Measurements from ENCODE around the gene VMO1. TPM values are rescaled to one million over a fixed set of nuclear protein-coding genes. Genes with fewer than 3 reads are reported as not detected.

The VMO1 gene
- total and polyA plus RNA-seq, 2 experiments from 2014 or later: 0.33 to 4.3 TPM

- Histone ChIP-seq H3K27ac (peak overlapping the region; percentile 27), H3K27me3 (no peaks in the 10 kb centered on the region), H3K9me3 (ENCODE audit: low read depth) (no peaks in the 10 kb centered on the region)
These were observed 20.3 kb upstream of the VMO1 start for GRCh38 chr17:4806456-4806776.

DNA sequence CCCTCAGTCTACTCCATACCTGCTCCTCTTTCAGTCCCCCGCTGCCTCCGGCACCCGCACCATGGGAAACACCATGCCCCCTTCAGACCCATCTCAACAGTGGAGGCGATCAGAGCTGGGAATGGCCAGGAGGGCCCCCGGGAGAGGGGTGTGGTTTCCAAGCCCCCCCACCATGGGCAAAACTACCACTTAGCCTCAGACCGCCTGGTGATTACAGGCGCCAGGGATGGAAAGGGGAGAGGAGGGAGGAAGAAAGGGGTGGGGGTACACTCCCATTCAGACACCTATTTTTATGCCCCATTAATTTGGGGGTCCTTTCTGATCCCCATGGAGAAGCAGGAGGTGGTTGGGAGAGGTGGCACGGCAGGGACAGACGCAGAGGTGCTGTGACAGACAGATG, 16.1 kb upstream of the VMO1 start, which contains the start of gene C17orf114:
TSS of gene C17orf114 (minus strand) at position 101 of the 400 bp plus-strand sequence.
- H3K4me3 ChIP-seq: no peak within 1 kb of the TSS
- TF ChIP-seq CTCF (IDR thresholded peaks at IDR 0.05; ENCODE audit: poor library complexity) (no peak), EZH2 (IDR thresholded peaks at IDR 0.05; ENCODE audit: borderline replicate concordance) (no peak), EZH2phosphoT487 (IDR thresholded peaks at IDR 0.05; ENCODE audit: low read depth, severe bottlenecking, unreplicated experiment) (no peak)
- no peak within 1 kb of the TSS for H3K27ac ChIP-seq
- H3K79me2 ChIP-seq: peaks cover 6% of the 10 kb centered on the region
- H3K9me2 ChIP-seq (replicated peaks; ENCODE audit: insufficient read depth): no peaks in the 10 kb centered on the region
- H2AFZ ChIP-seq: no peak within 1 kb of the TSS
- DNase-seq (ENCODE audit: low spot score): no peak
- no peaks in the 10 kb centered on the region for H3K27me3 ChIP-seq
- H3K4me1 ChIP-seq (ENCODE audit: insufficient read depth): no peaks in the 10 kb centered on the region
- no peak within 1 kb of the TSS for H3K4me2 ChIP-seq
- no peaks in the 10 kb centered on the region for H4K20me1 ChIP-seq (ENCODE audit: insufficient read depth, poor library complexity, severe bottlenecking)
- 92% methylated on average over 9 of the region's 9 CpGs for WGBS (ENCODE audit: low lambda C conversion rate, missing lambda C conversion rate)
- no peaks in the 10 kb centered on the region for H3K9me3 ChIP-seq (ENCODE audit: low read depth)
- no peaks in the 10 kb centered on the region for H3K36me3 ChIP-seq (replicated peaks; ENCODE audit: insufficient read depth, low read depth)

More at GRCh38 chr17:4806456-4806776, 20.3 kb upstream of the VMO1 start:
- H2AFZ ChIP-seq: peak overlapping the region; percentile 55
- H3K4me1 ChIP-seq (ENCODE audit: insufficient read depth): no peaks in the 10 kb centered on the region
- no peaks in the 10 kb centered on the region for H3K9me2 ChIP-seq (replicated peaks; ENCODE audit: insufficient read depth)
- 4% methylated on average over 16 of the region's 16 CpGs for WGBS (ENCODE audit: low lambda C conversion rate, missing lambda C conversion rate)
- no peak for DNase-seq (ENCODE audit: low spot score)
- TF ChIP-seq EZH2 (IDR thresholded peaks at IDR 0.05; ENCODE audit: borderline replicate concordance): no peak
- TF ChIP-seq CTCF (IDR thresholded peaks at IDR 0.05; ENCODE audit: poor library complexity): no peak
- TF ChIP-seq EZH2phosphoT487 (IDR thresholded peaks at IDR 0.05; ENCODE audit: low read depth, severe bottlenecking, unreplicated experiment): no peak
- no peaks in the 10 kb centered on the region for H4K20me1 ChIP-seq (ENCODE audit: insufficient read depth, poor library complexity, severe bottlenecking)
- H3K4me3 ChIP-seq: peak overlapping the region; percentile 98
- peak overlapping the region; percentile 82 for H3K4me2 ChIP-seq
- no peaks in the 10 kb centered on the region for H3K36me3 ChIP-seq (replicated peaks; ENCODE audit: insufficient read depth, low read depth)
- H3K79me2 ChIP-seq: peaks cover 10% of the 10 kb centered on the region

GRCh38 chr17:4800462-4801196, 14.5 kb upstream of the VMO1 start:
- H3K4me2 ChIP-seq: no peak overlapping the region
- no peaks in the 10 kb centered on the region for H3K9me3 ChIP-seq (ENCODE audit: low read depth)
- 76% methylated on average over 10 of the region's 10 CpGs for WGBS (ENCODE audit: low lambda C conversion rate, missing lambda C conversion rate)

More at GRCh38 chr17:4800462-4801196, 14.5 kb upstream of the VMO1 start:
- Histone ChIP-seq H3K79me2 (peaks cover 16% of the 10 kb centered on the region), H3K4me3 (no peak overlapping the region), H3K36me3 (replicated peaks; ENCODE audit: insufficient read depth, low read depth) (no peaks in the 10 kb centered on the region), H3K27me3 (no peaks in the 10 kb centered on the region), H3K9me2 (replicated peaks; ENCODE audit: insufficient read depth) (no peaks in the 10 kb centered on the region), H2AFZ (no peak overlapping the region), H3K27ac (no peak overlapping the region), H3K4me1 (ENCODE audit: insufficient read depth) (peaks cover 4% of the 10 kb centered on the region), H4K20me1 (ENCODE audit: insufficient read depth, poor library complexity, severe bottlenecking) (no peaks in the 10 kb centered on the region)
- DNase-seq (ENCODE audit: low spot score): no peak
- TF ChIP-seq EZH2 (IDR thresholded peaks at IDR 0.05; ENCODE audit: borderline replicate concordance) (no peak), CTCF (IDR thresholded peaks at IDR 0.05; ENCODE audit: poor library complexity) (no peak), EZH2phosphoT487 (IDR thresholded peaks at IDR 0.05; ENCODE audit: low read depth, severe bottlenecking, unreplicated experiment) (no peak)
